Measurements from ENCODE around the gene HINT2.

Gene HINT2

GRCh38 chr9:35811381-35812024 is 3.3 kb downstream of the HINT2 start:
- no peak for DNase-seq

GRCh38 chr9:35810122-35810521 is 4.7 kb downstream of the HINT2 start:
- no peak for DNase-seq

- DNase-seq = no peak
Observed at GRCh38 chr9:35808433-35808832, 6.4 kb downstream of the HINT2 start.

GRCh38 chr9:35806101-35806500 is 8.7 kb downstream of the HINT2 start:
- DNase-seq = no peak

- DNase-seq = no peak
Observed at GRCh38 chr9:35801328-35802128, 13.3 kb downstream of the HINT2 start.

GRCh38 chr9:35800530-35800929 is 14.3 kb downstream of the HINT2 start:
- no peak for DNase-seq

GRCh38 chr9:35798658-35799374 is 16.0 kb downstream of the HINT2 start:
- DNase-seq = peak; percentile 55

GRCh38 chr9:35797311-35798109 is 17.3 kb downstream of the HINT2 start:
- no peak for DNase-seq

- no peak for DNase-seq
Observed at GRCh38 chr9:35795695-35796094, 19.1 kb downstream of the HINT2 start.

- DNase-seq = no peak
Observed at GRCh38 chr9:35793461-35793860, 21.4 kb downstream of the HINT2 start.

GRCh38 chr9:35792826-35793225 is 22.0 kb downstream of the HINT2 start:
- DNase-seq = no peak

- no peak for DNase-seq
Observed at GRCh38 chr9:35792024-35792813, 22.6 kb downstream of the HINT2 start.

GRCh38 chr9:35791297-35791921 is 23.4 kb downstream of the HINT2 start, which contains the start of gene NPR2:
TSS of gene NPR2 (plus strand) at chr9:35791591. CDS start at chr9:35792409, 818 bp downstream.
- no peak for DNase-seq

- DNase-seq = peak; percentile 53
Observed at GRCh38 chr9:35790385-35791296, 24.2 kb downstream of the HINT2 start.

- DNase-seq = no peak
Observed at GRCh38 chr9:35790025-35790384, 24.8 kb downstream of the HINT2 start.

GRCh38 chr9:35789541-35789940 is 25.3 kb downstream of the HINT2 start:
- DNase-seq = no peak

- no peak for DNase-seq
Observed at GRCh38 chr9:35783418-35783817, 31.4 kb downstream of the HINT2 start.

GRCh38 chr9:35781066-35781465 is 33.8 kb downstream of the HINT2 start:
- no peak for DNase-seq

- DNase-seq = no peak
Observed at GRCh38 chr9:35778496-35778895, 36.3 kb downstream of the HINT2 start.

GRCh38 chr9:35776018-35776417 is 38.8 kb downstream of the HINT2 start:
- no peak for DNase-seq

Measured in activated naive CD4-positive, alpha-beta T cell treated with Interleukin-2 at 50 U/mL for 16 hours (primary cell).